CD14-positive monocyte (primary cell): Measurements from ENCODE around the gene PTPRO. TPM values are rescaled to one million over a fixed set of nuclear protein-coding genes. Genes with fewer than 3 reads are reported as not detected.

ENCODE experiments used
- DNase-seq, 3 donors: peaks; one replicate each; pipeline ENCODE4 v3.0.0-alpha.2; 2011 to 2022
- H2AFZ ChIP-seq: 2 replicates; pipeline ENCODE4 v1.6.0; 2012; ENCODE audit warnings: mild to moderate bottlenecking, low read depth, low read length, inconsistent platforms; ENCODE audit not compliant: insufficient read depth, poor library complexity, severe bottlenecking
- H3K27ac ChIP-seq, 2 donors: 1 replicate in 1 of 2; 2 replicates in 1 of 2; pipeline ENCODE4 v1.5.1; 2012 to 2013; ENCODE audit warnings: low read length in 2 of 2, control low read depth in 1 of 2, inconsistent platforms in 1 of 2, low read depth in 1 of 2, mild to moderate bottlenecking in 1 of 2
- H3K27me3 ChIP-seq, 2 donors: one replicate each; pipeline versions ENCODE4 v1.6.0 to v1.6.1; 2011 to 2013; ENCODE audit warnings: low read length in 2 of 2; ENCODE audit not compliant: control insufficient read depth in 2 of 2, insufficient read depth in 2 of 2
- H3K36me3 ChIP-seq, 2 donors: replicated peaks in 1 of 2; 1 replicate in 1 of 2; 2 replicates in 1 of 2; pipeline versions ENCODE4 v1.5.1 to v1.6.1; 2012 to 2013; ENCODE audit warnings: low read length in 2 of 2, control low read depth in 1 of 2, inconsistent platforms in 1 of 2, mild to moderate bottlenecking in 1 of 2; ENCODE audit not compliant: insufficient read depth in 2 of 2, control insufficient read depth in 1 of 2
- H3K4me1 ChIP-seq, 2 donors: 1 replicate in 1 of 2; 2 replicates in 1 of 2; pipeline versions ENCODE4 v1.5.1 to v1.6.1; 2012 to 2013; ENCODE audit warnings: low read length in 2 of 2, control low read depth in 1 of 2, inconsistent platforms in 1 of 2, mild to moderate bottlenecking in 1 of 2, moderate library complexity in 1 of 2; ENCODE audit not compliant: insufficient read depth in 2 of 2, control insufficient read depth in 1 of 2
- H3K4me2 ChIP-seq: replicated peaks from 2 replicates; pipeline ENCODE3; 2012; ENCODE audit warnings: low read length, moderate library complexity, mild to moderate bottlenecking; ENCODE audit not compliant: poor library complexity, severe bottlenecking; ENCODE audit errors: extremely low read depth
- H3K4me3 ChIP-seq, 3 experiments: fragments of 200-600 bp in 1 of 3; sonication (generic) in 1 of 3; replicated peaks in 1 of 3; 1 replicate in 2 of 3; 2 replicates in 1 of 3; pipeline ENCODE4 v1.5.1; 2011 to 2013; ENCODE audit warnings: low read length in 3 of 3, mild to moderate bottlenecking in 3 of 3, control low read depth in 2 of 3, low read depth in 2 of 3, inconsistent platforms in 1 of 3, moderate library complexity in 1 of 3
- H3K79me2 ChIP-seq: 2 replicates; pipeline ENCODE4 v1.6.0; 2012; ENCODE audit warnings: mild to moderate bottlenecking, control low read depth, inconsistent platforms, low read length, moderate library complexity; ENCODE audit not compliant: insufficient read depth
- H3K9ac ChIP-seq: 2 replicates; pipeline ENCODE4 v1.6.0; 2017; ENCODE audit warnings: low read length, mild to moderate bottlenecking; ENCODE audit not compliant: insufficient read depth, poor library complexity, severe bottlenecking
- H3K9me3 ChIP-seq, 2 donors: replicated peaks in 1 of 2; 1 replicate in 1 of 2; 2 replicates in 1 of 2; pipeline versions ENCODE4 v1.5.1 to v1.6.1; 2012 to 2013; ENCODE audit warnings: low read length in 2 of 2, control low read depth in 1 of 2; ENCODE audit not compliant: control insufficient read depth in 1 of 2, insufficient read depth in 1 of 2
- H4K20me1 ChIP-seq: 2 replicates; pipeline ENCODE4 v1.6.0; 2012; ENCODE audit warnings: mild to moderate bottlenecking, low read length, control low read depth, moderate library complexity; ENCODE audit not compliant: insufficient read depth
- H3K27ac Mint-ChIP-seq, 7 donors: one replicate each; pipeline ENCODE4 v1.8.0; 2020; ENCODE audit warnings: mild to moderate bottlenecking in 7 of 7, mixed read lengths in 7 of 7, moderate library complexity in 6 of 7, inconsistent platforms in 2 of 7
- H3K27me3 Mint-ChIP-seq, 3 donors: one replicate each; pipeline ENCODE4 v1.8.0; 2021 to 2022; ENCODE audit warnings: low read depth in 3 of 3, mild to moderate bottlenecking in 3 of 3, mixed read lengths in 3 of 3, moderate library complexity in 3 of 3, inconsistent platforms in 1 of 3
- H3K36me3 Mint-ChIP-seq, 2 donors: one replicate each; pipeline ENCODE4 v1.8.0; 2020; ENCODE audit warnings: mixed read lengths in 2 of 2, inconsistent platforms in 1 of 2, mild to moderate bottlenecking in 1 of 2
- H3K4me1 Mint-ChIP-seq: one replicate; pipeline ENCODE4 v1.8.0; 2020; ENCODE audit warnings: mild to moderate bottlenecking, mixed read lengths
- H3K4me3 Mint-ChIP-seq, 2 donors: one replicate each; pipeline ENCODE4 v1.8.0; 2020; ENCODE audit warnings: mild to moderate bottlenecking in 2 of 2, mixed read lengths in 2 of 2, moderate library complexity in 1 of 2
- H3K9me3 Mint-ChIP-seq, 7 donors: one replicate each; pipeline ENCODE4 v1.8.0; 2020 to 2022; ENCODE audit warnings: mixed read lengths in 7 of 7, mild to moderate bottlenecking in 6 of 7, moderate library complexity in 6 of 7, inconsistent platforms in 2 of 7
- CTCF ChIP-seq: fragments of 200-600 bp; IDR thresholded peaks from one replicate; pipeline ENCODE4 v1.8.0; 2022; ENCODE audit warnings: antibody characterized with exemption, mild to moderate bottlenecking
- WGBS: methylation state at CpG from one replicate; pipeline ENCODE4 v1.1.5; 2013; ENCODE audit warnings: missing lambda C conversion rate; ENCODE audit not compliant: insufficient coverage; 5-methylcytosine and 5-hydroxymethylcytosine counted together
- intact Hi-C, 2 donors: fragments of 100-400 bp; cut with micrococcal nuclease; formaldehyde crosslinking; loops; one replicate each; pipeline versions ENCODE4 v1.15.0 to v1.15.1; 2023
- polyA plus RNA-seq, 3 donors: library from polyadenylated mRNA; depleted of rRNA in 1 of 3; unstranded in 2 of 3; stranded (reverse) in 1 of 3; fragments of 300-500 nt in 2 of 3; fragments of >200 nt in 1 of 3; fragmentation: Illumina TruSeq in 2 of 3; gene quantifications; 1 replicate in 2 of 3; 2 replicates in 1 of 3; pipeline ENCODE4 v1.2.3, GENCODE V29; 2012 to 2021

Gene PTPRO
- polyA plus RNA-seq, 3 donors = 3.1 to 12.0 (median 4.7) TPM

- Histone ChIP-seq H3K9me3 (no peaks in the 10 kb centered on the region), H2AFZ (no peak overlapping the region), H3K27ac (no peak overlapping the region), H3K4me2 (no peak overlapping the region), H3K9ac (no peak overlapping the region), H3K36me3 (no peaks in the 10 kb centered on the region), H3K27me3 (peaks cover 11 to 16% of the 10 kb centered on the region in 2 donors), H3K79me2 (no peaks in the 10 kb centered on the region), H3K4me1 (no peaks in the 10 kb centered on the region), H3K4me3 (no peak overlapping the region), H4K20me1 (no peaks in the 10 kb centered on the region)
- WGBS = no CpG with 5 or more reads among the region's 1 CpG
- Mint-ChIP-seq H3K36me3 (no peaks in the 10 kb centered on the region), H3K27ac (no peak overlapping the region), H3K9me3 (peaks cover 0 to 2% (median 0%) of the 10 kb centered on the region in 7 donors), H3K27me3 (peaks cover 13 to 33% (median 21%) of the 10 kb centered on the region in 3 donors), H3K4me1 (peaks cover 3% of the 10 kb centered on the region), H3K4me3 (no peak overlapping the region)
- no peak for DNase-seq
- no peak for TF ChIP-seq CTCF
- intact Hi-C loops = no loop called here
These were observed 33.1 kb upstream of the PTPRO start for GRCh38 chr12:15289192-15289591.

DNA sequence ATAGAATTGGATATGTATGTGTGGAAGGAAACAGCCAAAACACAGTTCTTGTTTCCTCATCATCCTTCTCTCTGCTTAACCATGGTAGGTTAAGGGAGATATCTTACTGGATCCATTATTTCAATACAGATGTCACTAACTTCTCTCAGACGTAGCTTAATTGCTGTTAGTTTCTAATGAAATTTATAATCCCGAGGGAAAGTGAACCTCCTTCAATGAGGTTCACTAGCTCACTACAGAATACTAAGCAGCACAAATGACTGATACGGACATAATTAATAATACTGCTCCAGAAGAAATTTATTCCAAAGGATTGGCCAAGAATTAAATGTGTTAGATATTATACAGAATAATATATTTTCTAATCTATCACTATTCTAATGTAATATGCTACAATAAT, 28.6 kb upstream of the PTPRO start:
- Histone ChIP-seq H3K79me2 (no peaks in the 10 kb centered on the region), H3K27me3 (peaks cover 2 to 7% of the 10 kb centered on the region in 2 donors), H4K20me1 (no peaks in the 10 kb centered on the region), H3K4me2 (no peak overlapping the region), H3K9me3 (no peaks in the 10 kb centered on the region), H2AFZ (no peak overlapping the region), H3K36me3 (no peaks in the 10 kb centered on the region), H3K9ac (no peak overlapping the region), H3K4me3 (no peak overlapping the region), H3K4me1 (no peaks in the 10 kb centered on the region), H3K27ac (no peak overlapping the region)
- no peak for DNase-seq
- peaks cover 3% of the 10 kb centered on the region for H3K4me1 Mint-ChIP-seq
- intact Hi-C loops = no loop called here
- H3K27me3 Mint-ChIP-seq = peaks cover 2 to 28% (median 11%) of the 10 kb centered on the region in 3 donors
- no CpG with 5 or more reads among the region's 3 CpGs for WGBS
- H3K9me3 Mint-ChIP-seq = peaks cover 0 to 12% (median 4%) of the 10 kb centered on the region in 7 donors
- no peak overlapping the region for H3K27ac Mint-ChIP-seq
- no peaks in the 10 kb centered on the region for H3K36me3 Mint-ChIP-seq
- no peak overlapping the region for H3K4me3 Mint-ChIP-seq
- no peak for TF ChIP-seq CTCF
